ENCODE measurements around the gene DHRS11.

GRCh38 chr17:36550491-36551417 is 40.9 kb upstream of the DHRS11 start:
- TF ChIP-seq CTCF (IDR thresholded peaks at IDR 0.05) (no peak), POLR2AphosphoS5 (IDR thresholded peaks at IDR 0.05) (no peak), EP300 (IDR thresholded peaks at IDR 0.05) (no peak), POLR2A (IDR thresholded peaks at IDR 0.05; ENCODE audit: low read depth) (no peak)
